Endometrium (tissue), 2 donors: ENCODE measurements around the gene DOCK8.

ENCODE experiments used
- FAIRE-seq: peaks from 2 replicates; lab custom pipeline; 2012; peaks lifted over from hg19 to GRCh38; lab: Jason Lieb, UNC
- donor health status: control.
- donor health status: control.

The DOCK8 gene

DNA sequence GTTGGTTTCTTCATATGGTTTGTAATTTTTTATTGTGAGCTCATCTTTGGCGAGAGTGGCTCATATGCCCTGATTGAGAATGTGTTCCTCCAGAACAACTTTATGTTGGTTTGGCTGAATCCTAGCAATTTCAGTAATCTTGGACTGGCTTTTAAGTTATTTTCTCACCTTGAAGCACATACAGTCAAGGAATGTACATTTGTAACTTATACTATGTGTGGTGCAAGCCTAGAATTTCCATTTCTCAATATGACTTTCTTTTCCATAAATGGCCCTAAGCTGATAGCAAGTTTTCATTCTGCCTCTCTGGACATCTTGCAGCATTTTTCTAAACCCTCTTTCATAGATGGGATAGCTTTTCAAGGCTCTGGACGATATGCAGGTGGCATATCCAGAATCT lies 247.5 kb downstream of the DOCK8 start:
- no peak for FAIRE-seq

DNA sequence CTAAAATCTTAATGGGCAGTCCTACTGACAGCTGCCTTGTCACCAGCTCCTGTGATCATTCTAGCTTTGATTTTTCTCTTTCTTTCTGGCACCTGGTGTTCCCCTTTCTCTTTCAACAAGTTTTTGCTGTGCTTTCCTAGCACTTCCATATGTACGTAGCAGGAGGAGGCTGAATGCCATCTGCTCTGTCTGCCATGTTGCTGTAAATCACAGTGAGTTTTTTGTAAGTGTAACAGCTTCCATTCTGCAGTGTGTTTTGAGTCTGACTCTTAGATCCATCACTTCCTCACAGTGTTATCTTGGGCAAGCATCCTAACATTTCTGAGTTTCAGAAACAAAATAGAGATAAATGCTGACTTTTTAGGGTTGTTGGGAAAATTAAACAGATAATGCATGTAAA lies 247.9 kb downstream of the DOCK8 start:
- no peak for FAIRE-seq

DNA sequence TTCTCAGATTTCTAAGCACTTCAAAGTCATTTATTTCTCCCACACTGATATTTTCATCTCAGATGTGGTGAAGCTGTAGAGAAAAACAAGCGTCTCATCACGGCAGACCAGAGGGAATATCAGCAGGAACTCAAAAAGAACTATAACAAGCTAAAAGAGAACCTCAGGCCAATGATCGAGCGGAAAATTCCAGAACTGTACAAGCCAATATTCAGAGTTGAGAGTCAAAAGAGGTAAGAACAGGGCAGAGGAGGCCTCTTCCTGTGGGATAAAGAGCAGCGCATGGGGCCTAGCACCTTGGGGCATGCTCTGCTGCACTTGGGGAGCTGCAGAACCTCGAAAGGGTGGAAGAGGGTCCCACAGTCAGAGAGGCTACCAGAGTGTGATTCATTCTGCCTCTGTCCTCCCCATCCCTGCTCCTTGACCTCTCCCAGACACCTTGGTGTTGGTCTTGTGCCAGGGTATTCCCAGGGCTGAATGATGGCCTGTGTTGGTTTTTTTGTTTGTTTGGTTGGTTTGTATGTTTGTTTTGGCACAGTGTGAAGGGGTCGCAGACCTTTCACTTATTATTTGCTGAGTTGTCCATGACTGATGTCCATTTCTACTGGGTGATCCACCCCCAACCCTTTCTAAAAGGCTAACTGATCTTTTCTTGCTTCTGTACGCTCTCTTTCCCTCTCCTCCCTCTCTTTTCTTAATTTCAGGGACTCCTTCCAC lies 248.9 kb downstream of the DOCK8 start:
- FAIRE-seq = no peak

DNA sequence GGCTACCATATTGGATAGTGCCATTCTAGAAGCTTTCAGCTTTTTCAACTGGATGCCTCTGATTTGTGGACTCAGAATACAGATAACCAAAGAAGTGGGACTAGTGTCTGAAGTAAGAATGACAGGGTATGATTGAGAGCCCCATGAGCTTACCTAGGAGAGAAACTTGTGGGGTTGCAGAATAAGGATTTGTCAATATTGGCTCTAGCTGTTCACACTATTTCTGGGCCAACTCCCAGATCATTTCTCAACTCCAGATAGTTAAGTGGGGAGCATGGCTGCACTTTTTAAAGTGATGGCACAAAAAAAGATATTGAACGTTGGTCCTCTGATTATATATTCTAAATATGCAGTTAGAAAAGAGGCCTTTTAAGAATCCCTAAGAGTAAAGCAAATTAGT lies 252.1 kb downstream of the DOCK8 start:
- no peak for FAIRE-seq

DNA sequence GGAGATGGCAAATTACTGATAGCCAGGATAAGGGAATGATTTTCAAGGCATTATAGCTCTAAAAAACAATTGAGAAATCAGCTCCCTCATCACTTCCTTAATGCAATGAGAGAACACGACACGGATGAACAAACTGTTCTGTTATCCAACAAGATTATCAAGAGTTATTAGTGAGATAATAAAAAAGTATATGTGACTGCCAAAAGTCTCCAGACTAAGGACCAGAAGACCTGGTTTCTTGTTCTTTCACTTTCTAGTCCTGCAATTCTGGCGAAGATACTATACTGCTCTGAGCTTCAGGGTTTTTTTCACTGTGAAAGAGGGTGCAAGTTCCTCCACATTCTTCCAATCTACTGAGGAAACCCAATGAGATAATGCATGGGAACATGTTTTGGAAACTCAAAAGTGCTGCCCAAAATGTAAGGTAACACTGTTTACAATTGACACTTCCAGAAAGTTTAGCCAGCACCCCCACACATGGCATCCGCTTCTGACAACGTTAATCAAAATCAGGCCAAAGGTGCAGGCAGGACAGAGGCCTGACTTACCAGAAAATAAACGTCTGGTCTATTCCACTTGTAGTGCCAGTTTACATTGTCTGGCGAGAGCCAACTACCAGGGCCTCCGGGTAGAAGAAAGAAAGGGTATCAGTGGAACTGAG lies 254.2 kb downstream of the DOCK8 start:
- peak; percentile 54 for FAIRE-seq

DNA sequence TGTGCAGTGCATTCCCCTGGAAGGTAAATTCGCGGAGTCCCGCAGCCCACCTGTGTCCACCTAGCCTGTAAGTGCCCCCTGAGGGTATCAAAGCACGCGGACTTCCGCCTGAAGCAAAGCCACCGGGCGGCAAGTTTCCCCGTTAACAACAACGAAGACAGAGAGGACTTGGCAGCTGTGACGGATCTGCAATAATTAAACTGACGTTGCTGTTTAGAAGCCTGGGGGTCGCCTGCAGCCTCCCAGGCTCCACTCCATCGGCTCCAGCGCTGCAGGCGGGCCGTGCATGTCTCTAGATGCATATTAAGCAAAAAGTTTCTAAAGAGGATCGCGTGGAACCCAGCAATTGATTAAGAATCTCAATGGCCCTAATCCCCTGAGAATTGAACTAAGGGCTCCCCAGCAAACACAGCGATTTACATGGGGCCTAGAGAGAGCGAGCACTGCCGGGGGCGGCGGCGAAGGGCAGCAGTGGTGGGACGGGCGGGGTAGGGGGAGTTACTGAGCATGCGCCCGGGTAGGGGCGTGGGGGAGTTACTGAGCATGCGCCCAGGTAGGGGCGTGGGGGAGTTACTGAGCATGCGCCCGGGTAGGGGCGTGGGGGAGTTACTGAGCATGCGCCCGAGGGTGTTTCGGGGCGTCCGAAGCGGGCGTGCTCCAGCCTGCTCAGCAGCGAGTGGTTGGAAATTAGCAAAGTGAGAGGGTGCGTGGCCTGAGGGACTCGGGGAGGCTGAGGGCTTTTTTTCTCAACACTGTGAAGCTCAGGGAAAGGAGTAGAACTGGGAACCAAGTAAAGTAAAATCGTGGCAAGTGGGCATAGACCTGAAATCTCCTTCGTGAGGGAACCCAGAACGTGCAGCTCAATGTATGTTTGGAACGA lies 255.2 kb downstream of the DOCK8 start:
- FAIRE-seq = no peak

DNA sequence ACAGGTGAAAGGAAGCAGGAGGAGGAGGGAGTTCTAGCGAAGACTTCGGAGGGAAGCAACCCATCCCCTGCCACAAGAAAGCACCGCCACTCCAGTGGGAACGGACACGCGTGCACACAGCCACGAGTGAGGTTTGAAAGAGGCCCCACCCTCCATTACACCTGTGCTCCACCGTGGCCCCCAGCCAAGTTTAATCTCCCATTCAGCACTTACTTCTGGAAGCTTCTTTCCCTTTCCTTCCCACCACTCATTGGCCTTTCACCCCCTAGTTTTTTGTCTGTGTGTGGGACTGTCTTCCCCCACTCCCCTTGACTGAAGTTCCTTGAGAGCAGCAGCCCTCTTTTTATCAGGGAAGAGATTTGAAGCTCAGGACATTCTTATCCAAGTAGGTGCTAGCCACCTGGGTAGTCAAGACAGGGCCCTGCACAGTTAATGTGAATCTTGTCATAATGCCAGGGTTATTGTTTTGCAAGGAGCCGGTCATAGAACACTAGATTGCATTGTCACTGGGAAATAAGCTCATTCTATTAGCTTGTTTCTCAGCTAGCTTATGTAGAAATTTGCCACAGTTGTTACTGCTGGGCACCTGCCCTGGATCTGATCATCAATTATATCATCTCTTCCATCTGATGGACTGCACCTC lies 256.0 kb downstream of the DOCK8 start:
- FAIRE-seq = no peak

DNA sequence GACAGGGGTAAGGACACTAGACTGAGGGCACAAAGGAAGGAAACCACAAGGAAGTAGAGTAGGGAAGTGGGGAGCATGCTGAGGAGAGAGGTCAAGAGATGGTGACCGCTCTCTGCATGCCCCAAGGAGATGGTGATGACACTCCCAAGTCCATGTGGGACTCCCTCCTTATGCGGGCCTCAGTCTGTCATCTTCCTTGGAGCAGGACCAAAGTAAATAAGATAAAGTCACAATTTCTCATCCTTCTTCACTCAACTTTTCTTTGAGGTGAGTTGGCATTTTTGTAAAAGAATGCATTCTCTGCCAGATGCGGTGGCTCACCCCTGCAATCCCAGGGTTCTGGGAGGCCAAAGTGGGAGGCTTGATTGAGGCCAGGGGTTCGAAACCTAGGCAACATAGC lies 256.7 kb downstream of the DOCK8 start:
- FAIRE-seq = no peak

DNA sequence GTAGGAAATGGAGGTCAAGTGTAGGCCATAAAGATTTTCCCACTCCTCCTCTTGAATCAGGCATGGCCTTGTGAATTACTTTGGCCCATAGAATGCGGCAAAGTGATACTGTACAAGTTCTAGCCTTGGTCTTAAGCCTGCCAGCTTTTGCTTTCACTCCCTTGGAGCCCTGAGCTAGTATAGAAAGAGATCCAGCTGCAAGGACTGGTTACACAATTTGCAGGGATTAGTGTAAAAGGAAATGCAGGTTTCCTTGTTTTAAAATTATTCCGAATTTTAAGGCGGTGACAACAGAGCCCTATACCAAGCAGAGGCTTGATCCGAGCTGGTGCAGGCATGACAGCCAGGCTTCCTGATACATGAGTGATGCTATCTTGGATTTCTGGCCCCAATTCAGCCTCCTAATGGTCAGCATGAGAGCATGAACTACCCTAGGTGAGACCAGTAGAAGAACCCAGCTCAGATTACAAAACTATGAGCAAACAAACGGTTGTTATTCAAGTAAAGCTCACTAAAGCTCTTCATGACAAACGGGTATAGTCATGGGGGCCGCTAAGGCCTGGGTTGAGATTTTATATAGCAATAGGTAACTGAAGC lies 257.9 kb downstream of the DOCK8 start:
- FAIRE-seq = no peak

DNA sequence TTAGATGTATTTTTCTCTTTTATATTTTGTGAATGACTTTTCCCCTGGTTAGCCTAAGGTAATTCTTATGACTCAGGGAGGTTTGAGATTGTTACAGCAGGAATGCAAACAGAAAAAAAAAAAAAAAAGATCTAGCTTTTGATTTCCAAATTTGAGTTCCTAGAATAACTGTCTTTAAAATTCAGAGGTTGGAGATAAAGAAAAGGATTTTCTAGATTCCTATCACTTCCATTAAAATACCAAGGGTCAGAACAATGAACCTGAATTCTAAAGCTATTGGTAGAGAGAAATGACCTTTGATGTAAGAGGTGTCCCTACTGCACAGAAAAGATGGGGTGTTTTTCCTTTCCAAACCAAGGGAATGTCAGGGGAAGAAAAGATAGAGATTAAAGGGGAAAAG lies 262.5 kb downstream of the DOCK8 start:
- no peak for FAIRE-seq

DNA sequence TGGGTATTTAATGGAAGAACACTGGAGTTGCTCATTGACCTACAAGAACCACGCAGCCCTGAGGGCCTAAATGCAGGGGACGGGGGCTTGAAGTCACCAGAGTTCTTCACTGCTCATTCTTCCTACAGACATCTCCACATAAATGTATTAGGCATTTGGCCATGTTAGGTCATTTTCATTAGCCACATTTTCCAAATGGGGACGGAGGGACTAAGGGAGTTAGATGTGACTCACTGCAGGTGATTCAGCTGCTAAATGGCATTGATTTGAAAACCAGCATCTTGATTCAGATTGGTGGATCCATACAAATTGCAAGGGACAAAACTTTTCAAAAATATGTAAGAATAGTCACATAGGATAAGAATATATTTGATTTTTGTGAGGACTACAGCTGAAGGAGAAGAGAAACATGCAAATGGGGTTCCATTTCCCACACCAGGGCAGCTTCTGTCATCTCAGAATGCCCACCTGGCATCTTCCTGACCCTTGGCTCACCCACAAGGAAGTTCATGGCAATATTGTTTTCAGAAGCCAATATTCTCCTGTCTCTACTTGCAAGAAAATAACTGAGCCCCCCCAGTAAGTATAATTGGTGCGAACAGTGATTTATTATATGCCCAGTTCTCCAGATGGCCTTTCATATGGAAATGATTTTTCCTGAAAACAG lies 264.8 kb downstream of the DOCK8 start:
- FAIRE-seq = no peak

DNA sequence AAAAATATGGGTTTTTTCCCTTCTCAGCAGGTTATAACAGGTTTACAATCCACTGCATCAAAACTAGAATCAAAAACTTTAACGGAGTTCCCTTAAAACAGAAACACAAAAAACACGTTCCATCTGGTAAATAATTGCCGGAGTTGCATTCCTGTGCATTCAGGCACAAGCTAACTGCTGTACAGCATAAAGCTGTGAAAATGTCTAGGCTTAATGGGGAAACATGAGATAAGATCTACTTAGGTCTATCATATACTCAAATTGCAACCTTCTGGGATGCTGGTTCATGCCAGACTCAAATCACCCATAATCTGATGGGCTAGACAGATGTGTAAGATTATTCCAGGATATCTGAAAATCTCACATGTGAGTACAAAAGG lies 265.3 kb downstream of the DOCK8 start:
- FAIRE-seq = no peak

DNA sequence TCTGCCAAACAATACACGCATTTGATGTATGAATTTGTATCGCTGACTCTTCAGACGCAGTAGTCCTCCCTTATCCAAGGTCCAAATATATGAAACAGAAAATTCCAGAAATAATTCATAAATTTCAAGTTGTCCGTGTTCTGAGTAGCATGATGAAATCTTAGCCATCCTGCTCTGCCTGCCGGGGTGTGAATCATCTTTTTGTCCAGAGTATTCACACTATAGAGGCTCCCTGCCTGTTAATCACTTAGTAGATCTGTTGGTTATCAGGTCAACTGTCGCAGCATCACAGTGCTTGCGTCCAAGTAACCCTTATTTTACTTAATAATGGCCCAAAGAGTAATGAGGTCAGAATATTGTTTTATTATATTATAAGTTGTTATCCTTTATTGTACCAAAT lies 268.1 kb downstream of the DOCK8 start:
- FAIRE-seq = no peak

DNA sequence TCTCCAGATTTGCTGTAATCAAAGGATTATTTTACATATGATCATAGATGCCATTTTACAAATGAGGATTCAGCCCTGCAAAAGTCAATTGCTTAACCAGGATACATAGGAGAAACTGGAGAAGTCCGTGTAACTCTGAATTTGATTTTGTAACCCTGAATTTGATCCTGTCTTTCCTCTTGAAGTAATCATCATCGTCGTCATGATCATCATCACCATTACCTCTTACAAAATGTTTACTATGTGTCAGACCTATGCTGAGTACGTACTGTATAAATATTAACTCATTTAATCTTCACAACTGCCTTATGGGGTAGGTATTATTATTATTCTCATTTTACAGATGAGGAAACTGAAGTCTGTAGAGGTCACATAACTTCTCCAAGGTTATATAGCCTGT lies 271.5 kb downstream of the DOCK8 start:
- FAIRE-seq = no peak

DNA sequence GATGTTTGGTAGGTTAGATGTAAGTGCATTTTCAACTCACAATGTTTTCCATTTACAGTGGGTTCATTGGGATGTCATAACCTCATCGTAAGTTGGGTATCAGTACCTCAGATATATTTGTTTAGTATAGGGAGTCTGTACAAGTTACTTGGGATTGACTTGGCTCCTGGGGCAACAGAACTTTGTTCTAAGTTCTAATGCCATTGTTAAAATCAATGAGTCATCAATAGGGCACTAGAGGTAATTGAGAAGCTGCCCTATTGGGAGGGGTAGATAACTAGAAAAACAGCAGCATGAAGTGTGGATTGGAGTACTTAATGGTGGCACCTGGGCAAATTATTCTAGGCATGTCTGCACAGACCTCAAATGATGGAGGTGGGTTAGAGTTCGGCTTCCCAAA lies 272.8 kb downstream of the DOCK8 start:
- no peak for FAIRE-seq

DNA sequence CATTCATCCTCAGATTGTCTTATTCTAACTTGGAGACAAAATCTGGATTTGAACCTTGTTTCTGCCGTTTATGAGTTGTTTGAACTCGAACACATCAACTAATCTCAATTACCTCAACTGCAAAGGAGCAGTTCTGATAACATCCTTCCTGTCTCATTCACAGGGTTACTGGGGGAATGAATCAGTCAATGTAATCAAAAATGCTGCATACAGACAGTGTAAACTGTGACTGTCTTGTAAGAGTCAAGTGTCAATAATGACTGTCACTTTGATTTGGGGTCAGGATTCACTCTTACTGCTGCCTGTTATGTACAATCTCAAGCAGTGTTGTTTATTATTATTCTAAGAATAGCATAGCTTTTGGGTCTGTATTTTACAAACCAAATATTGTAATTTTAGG lies 273.8 kb downstream of the DOCK8 start:
- no peak for FAIRE-seq

DNA sequence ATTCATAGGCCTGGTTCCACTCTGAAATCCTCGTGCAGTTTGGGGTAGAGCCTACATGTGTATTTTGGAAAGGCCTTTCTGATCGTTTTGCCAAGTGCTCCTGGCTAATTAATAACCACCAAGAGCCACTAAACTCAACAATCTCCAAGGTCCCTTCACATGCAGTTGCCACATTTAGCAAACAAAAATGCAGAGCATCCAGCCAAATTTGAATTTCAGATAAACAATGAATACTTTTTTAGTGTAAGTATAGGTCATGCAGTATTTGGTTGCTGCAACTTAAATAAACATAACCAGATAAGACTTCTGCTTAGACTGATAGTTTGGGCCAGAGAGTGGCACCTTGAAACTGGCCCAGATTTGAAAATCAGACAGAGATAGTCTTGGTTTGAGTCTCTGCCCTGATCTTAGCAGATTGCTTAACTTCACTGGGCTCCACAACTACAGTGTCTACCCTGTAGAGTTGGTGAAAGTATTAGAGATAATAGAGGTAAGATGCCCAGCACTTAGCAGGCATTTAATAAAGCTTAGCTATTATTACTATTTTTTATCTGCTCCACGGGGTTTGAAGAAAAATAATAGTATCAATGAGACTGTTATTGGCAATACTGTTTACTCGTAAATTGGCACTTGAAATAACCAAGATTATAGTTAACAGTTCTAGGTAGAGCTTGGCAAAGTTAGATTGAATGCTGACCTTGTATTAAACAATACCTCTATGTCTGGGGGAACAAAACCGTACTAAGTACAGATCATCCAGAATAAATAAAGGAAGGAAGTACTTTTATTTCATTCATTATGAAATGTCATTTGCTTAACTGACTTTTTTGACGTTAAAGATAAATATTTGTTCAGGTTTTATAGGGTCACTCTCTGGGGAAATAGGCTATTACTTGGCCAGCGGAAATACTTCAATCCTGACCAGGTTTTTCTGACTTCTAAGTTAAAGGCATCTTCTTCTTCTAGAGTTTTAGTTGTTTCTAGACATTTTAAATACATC lies 274.8 kb downstream of the DOCK8 start:
- peak; percentile 18 for FAIRE-seq

DNA sequence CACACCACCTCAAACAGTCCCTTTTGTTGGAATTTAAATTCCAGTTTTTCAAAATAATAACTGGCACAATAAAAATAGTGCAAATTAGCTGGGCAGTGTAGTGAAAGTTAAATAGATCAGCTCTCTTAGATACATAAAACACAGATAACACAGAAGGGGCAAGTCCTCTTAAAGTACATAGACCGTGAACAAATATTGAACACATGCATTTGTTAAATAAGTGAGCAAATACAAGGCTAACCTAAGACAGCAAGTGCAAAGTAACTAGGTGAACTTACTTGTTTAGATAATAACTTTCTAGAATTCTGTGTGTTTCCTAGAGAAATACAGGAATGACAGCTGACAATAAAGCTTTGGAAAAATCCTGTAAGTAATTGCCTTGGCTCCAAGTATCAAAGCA lies 280.1 kb downstream of the DOCK8 start:
- no peak for FAIRE-seq

DNA sequence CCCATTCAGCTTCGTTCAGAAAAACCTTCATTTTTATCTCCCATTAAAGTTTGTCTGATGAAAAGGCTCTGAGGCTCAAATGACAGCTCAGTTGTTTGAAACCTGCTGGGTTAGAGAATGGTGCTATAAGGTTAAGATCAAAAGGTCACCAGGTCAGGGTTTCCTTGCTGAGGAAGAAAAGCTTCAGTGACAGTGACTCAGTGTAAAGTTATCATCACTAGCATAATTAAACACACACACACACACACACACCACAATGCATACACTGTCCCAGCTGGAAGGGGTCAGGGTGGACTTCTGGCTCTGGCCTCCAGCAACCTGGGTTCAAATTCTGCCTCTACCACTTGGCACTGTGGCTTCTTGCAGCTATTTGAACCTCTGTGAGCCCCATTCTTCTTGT lies 281.1 kb downstream of the DOCK8 start:
- no peak for FAIRE-seq

DNA sequence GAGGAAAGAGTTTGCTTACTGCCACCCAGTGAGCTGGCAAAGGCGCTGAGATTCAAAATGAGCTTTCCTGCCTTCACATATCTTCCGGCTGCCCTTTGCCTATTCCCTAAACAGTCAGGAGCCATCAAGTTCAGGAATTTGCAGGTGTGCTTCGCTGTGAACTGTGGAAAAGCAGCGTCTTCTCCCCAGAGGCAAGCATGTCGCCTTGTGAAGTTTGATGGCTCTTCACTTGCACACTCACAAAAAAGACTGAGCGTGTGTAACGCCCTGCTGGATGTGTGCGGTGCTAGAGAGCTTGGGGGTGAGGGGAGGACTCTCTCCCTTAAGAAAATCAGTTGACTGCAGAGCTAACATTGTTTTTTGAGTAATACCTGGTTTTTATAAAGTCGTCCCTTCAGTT lies 288.7 kb downstream of the DOCK8 start:
- no peak for FAIRE-seq
